Transverse colon (tissue), 3 donors: ENCODE measurements around the gene LRP2.

ENCODE experiments used
- POLR2A ChIP-seq: fragments of 450-650 bp; IDR thresholded peaks from one replicate; pipeline ENCODE4 v1.6.1; 2016; ENCODE audit warnings: antibody characterized with exemption, mild to moderate bottlenecking, moderate library complexity
- TF ChIP-seq, protein P1 (sequence below), 5 experiments: fragments of 200-600 bp in 3 of 5; fragments of 450-650 bp in 2 of 5; sonication (generic) in 3 of 5; IDR thresholded peaks; 1 replicate in 2 of 5; 2 replicates in 3 of 5; pipeline ENCODE4 v1.5.1; 2016 to 2017; ENCODE audit warnings: antibody characterized with exemption in 5 of 5, inconsistent platforms in 3 of 5, mild to moderate bottlenecking in 2 of 5, moderate library complexity in 1 of 5

DNA sequence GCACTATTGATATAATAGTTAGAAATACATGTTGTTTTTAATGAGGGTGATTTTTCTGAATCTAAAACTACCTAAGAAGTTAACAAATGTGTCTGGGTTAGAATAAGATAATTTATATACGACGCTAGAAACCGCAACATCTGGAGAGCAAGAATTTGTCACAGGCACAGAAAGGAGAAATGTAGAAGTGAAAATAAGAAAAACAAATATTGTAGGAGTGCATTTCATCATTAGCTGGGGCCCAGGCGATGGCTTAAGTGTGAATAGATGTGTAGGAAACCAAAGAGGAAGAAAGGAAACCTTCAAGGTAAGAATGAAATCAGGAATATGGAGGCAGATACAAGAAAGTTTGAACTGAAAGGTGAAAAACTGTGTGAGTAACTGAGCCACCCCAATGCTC is 90.3 kb downstream of the LRP2 start:
- TF ChIP-seq, protein P1, sequence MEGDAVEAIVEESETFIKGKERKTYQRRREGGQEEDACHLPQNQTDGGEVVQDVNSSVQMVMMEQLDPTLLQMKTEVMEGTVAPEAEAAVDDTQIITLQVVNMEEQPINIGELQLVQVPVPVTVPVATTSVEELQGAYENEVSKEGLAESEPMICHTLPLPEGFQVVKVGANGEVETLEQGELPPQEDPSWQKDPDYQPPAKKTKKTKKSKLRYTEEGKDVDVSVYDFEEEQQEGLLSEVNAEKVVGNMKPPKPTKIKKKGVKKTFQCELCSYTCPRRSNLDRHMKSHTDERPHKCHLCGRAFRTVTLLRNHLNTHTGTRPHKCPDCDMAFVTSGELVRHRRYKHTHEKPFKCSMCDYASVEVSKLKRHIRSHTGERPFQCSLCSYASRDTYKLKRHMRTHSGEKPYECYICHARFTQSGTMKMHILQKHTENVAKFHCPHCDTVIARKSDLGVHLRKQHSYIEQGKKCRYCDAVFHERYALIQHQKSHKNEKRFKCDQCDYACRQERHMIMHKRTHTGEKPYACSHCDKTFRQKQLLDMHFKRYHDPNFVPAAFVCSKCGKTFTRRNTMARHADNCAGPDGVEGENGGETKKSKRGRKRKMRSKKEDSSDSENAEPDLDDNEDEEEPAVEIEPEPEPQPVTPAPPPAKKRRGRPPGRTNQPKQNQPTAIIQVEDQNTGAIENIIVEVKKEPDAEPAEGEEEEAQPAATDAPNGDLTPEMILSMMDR (IDR thresholded peaks at IDR 0.05): no peak
- no peak for TF ChIP-seq POLR2A
